PC-9 (cell line): ENCODE results near the gene AADACL4. TPM values are rescaled to one million over a fixed set of nuclear protein-coding genes. Genes with fewer than 3 reads are reported as not detected.
A peak's percentile ranks its signal among the peaks of the same experiment; 100 is the strongest.

Experiments used
- Bru-seq: library from RNA; stranded (reverse); fragments of 400-500 nt; gene quantifications from one replicate; lab custom pipeline; 2021; lab: Mats Ljungman, UMichigan
- BruChase-seq, 2 experiments: library from RNA; stranded (reverse); fragments of 400-500 nt; gene quantifications; one replicate each; lab custom pipeline; 2021; lab: Mats Ljungman, UMichigan
- BruUV-seq: library from RNA; stranded (reverse); fragments of 400-500 nt; replicated peaks from 2 replicates; lab custom pipeline; 2021; lab: Mats Ljungman, UMichigan
- CTCF ChIA-PET: fragments of 300-600 bp; sonication (Branson Sonifier 250); formaldehyde crosslinking; loops from one replicate; lab custom pipeline; 2022; ENCODE audit warnings: antibody characterized with exemption; lab: Charles Lee
- POLR2A ChIA-PET: fragments of 300-600 bp; sonication (Branson Sonifier 250); formaldehyde crosslinking; loops from one replicate; lab custom pipeline; 2022; ENCODE audit warnings: antibody characterized with exemption; ENCODE audit not compliant: unreplicated experiment; lab: Charles Lee
- DNase-seq, 2 experiments: peaks; one replicate each; pipeline versions ENCODE4 v3.0.0 to v3.0.0-alpha.2; 2015 to 2022; ENCODE audit warnings: mixed read lengths in 1 of 2
- H2AFZ ChIP-seq: fragments of 200-600 bp; sonication (generic); 2 replicates; pipeline ENCODE4 v1.8.1; 2017; ENCODE audit warnings: antibody characterized with exemption
- H3F3A ChIP-seq: fragments of 200-600 bp; sonication (generic); 2 replicates; pipeline ENCODE4 v1.8.1; 2017; ENCODE audit warnings: antibody characterized with exemption, mild to moderate bottlenecking, low read depth; ENCODE audit not compliant: insufficient read depth
- H3K27ac ChIP-seq: fragments of 200-600 bp; sonication (generic); 2 replicates; pipeline ENCODE4 v1.6.1; 2016; ENCODE audit warnings: mixed run types
- H3K27me3 ChIP-seq: fragments of 200-600 bp; sonication (generic); 2 replicates; pipeline ENCODE4 v1.6.1; 2016; ENCODE audit warnings: low read depth, mixed run types; ENCODE audit not compliant: insufficient read depth
- H3K36me3 ChIP-seq: fragments of 200-600 bp; sonication (generic); 2 replicates; pipeline ENCODE4 v1.6.1; 2016; ENCODE audit warnings: low read depth, mixed run types
- H3K4me1 ChIP-seq: fragments of 200-600 bp; sonication (generic); replicated peaks from 2 replicates; pipeline ENCODE4 v1.6.1; 2016; ENCODE audit warnings: mixed run types; ENCODE audit not compliant: insufficient read depth
- H3K4me2 ChIP-seq: fragments of 200-600 bp; sonication (generic); 2 replicates; pipeline ENCODE4 v1.6.1; 2017; ENCODE audit warnings: mixed run types
- H3K4me3 ChIP-seq: fragments of 200-600 bp; sonication (generic); 2 replicates; pipeline ENCODE4 v1.6.1; 2016; ENCODE audit warnings: mixed run types
- H3K79me2 ChIP-seq: fragments of 200-600 bp; sonication (generic); 2 replicates; pipeline ENCODE4 v1.6.1; 2017; ENCODE audit warnings: low read depth, mixed run types
- H3K9me2 ChIP-seq: fragments of 200-600 bp; sonication (generic); 2 replicates; pipeline ENCODE4 v1.8.1; 2017; ENCODE audit warnings: mild to moderate bottlenecking; ENCODE audit not compliant: insufficient read depth
- H3K9me3 ChIP-seq: fragments of 200-600 bp; sonication (generic); 2 replicates; pipeline ENCODE4 v1.8.1; 2016; ENCODE audit warnings: low read depth; ENCODE audit not compliant: insufficient read depth
- H4K20me1 ChIP-seq: fragments of 200-600 bp; sonication (generic); 2 replicates; pipeline ENCODE4 v1.8.1; 2017; ENCODE audit not compliant: insufficient read depth
- EZH2 ChIP-seq: fragments of 200-600 bp; sonication (generic); IDR thresholded peaks from 2 replicates; pipeline ENCODE4 v1.8.0; 2017; ENCODE audit warnings: antibody characterized with exemption, low read depth
- intact Hi-C: fragments of 100-400 bp; cut with micrococcal nuclease; formaldehyde crosslinking; loops from one replicate; pipeline ENCODE4 v1.10.0; 2022; ENCODE audit not compliant: unreplicated experiment
- long read RNA-seq: library from polyadenylated mRNA; stranded (forward); transcript quantifications from one replicate; pipeline ENCODE4 v2.0.0, GENCODE V29; 2022
- total RNA-seq: library from RNA; stranded (reverse); gene quantifications from 2 replicates; pipeline ENCODE4 v1.2.3, GENCODE V29; 2021
- TF ChIP-seq, protein P1 (sequence below): fragments of 200-600 bp; sonication (generic); conservative IDR thresholded peaks from 2 replicates; pipeline ENCODE4 v1.6.1; 2017; ENCODE audit warnings: mixed run types, antibody characterized with exemption, mild to moderate bottlenecking, moderate library complexity

AADACL4 gene
- total RNA-seq: not detected in 2 replicates
- Bru-seq, nascent RNA: percentile 6 among the genes with signal in this experiment
- BruChase-seq, experiment 1, labeled RNA remaining after a 2-hour chase: percentile 14 among the genes with signal in this experiment
- percentile 7 among the genes with signal in this experiment for BruChase-seq, experiment 2, labeled RNA remaining after a 6-hour chase
- long read RNA-seq: 0 reads

GRCh38 chr1:12643785-12644184 lies at the start of gene AADACL4:
Gene AADACL4 (plus strand): TSS chr1:12644085. CDS start chr1:12644547, 462 bp downstream.
- Histone ChIP-seq H3K4me1 (no peaks in the 10 kb centered on the region), H3K79me2 (no peaks in the 10 kb centered on the region), H3K36me3 (no peaks in the 10 kb centered on the region), H2AFZ (no peak within 1 kb of the TSS), H3K4me3 (no peak within 1 kb of the TSS), H3K9me3 (0 out of 2 replicates have a peak, but pooled peaks cover 2% of the 10 kb centered on the region), H3K4me2 (no peak within 1 kb of the TSS), H3K27ac (no peak within 1 kb of the TSS), H3F3A (no peaks in the 10 kb centered on the region), H4K20me1 (no peaks in the 10 kb centered on the region), H3K27me3 (no peaks in the 10 kb centered on the region), H3K9me2 (no peaks in the 10 kb centered on the region)
- intact Hi-C loops: no loop called here
- TF ChIP-seq EZH2: no peak
- TF ChIP-seq, protein P1, sequence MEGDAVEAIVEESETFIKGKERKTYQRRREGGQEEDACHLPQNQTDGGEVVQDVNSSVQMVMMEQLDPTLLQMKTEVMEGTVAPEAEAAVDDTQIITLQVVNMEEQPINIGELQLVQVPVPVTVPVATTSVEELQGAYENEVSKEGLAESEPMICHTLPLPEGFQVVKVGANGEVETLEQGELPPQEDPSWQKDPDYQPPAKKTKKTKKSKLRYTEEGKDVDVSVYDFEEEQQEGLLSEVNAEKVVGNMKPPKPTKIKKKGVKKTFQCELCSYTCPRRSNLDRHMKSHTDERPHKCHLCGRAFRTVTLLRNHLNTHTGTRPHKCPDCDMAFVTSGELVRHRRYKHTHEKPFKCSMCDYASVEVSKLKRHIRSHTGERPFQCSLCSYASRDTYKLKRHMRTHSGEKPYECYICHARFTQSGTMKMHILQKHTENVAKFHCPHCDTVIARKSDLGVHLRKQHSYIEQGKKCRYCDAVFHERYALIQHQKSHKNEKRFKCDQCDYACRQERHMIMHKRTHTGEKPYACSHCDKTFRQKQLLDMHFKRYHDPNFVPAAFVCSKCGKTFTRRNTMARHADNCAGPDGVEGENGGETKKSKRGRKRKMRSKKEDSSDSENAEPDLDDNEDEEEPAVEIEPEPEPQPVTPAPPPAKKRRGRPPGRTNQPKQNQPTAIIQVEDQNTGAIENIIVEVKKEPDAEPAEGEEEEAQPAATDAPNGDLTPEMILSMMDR: no peak
- ChIA-PET POLR2A (interaction anchor here (0.7 kb wide), 1 partner anchor 393 kb away, joined by 20 read pairs; no protein-coding TSS in a partner anchor), CTCF (no interaction called here)
- DNase-seq: no peak
- no TSS peak for BruUV-seq

DNA sequence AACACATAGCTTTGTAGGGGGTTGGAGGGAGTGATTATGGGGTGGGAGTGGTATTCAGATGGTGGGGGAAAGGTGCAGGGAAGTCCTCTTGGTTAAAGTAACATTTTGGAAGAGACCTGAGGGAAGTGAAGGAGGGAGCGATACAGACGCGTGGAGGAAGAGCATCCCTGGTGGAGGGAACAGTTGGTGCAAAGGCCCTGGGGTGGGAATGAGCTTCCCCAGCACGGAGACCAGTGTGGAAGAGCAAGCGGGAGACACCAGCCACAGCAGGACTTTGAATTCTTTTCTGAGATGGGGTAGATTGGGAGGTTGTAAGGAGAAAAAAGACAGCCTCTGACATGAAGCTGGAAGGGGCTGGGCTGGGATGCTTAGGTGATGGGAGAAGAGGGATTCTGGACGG lies 49.4 kb upstream of the AADACL4 start:
- peaks cover 58% of the 10 kb centered on the region for H3F3A ChIP-seq
- H3K27ac ChIP-seq: peak overlapping the region; percentile 100
- no peaks in the 10 kb centered on the region for H4K20me1 ChIP-seq
- no TSS peak for BruUV-seq
- H3K9me3 ChIP-seq: no peaks in the 10 kb centered on the region
- DNase-seq: no peak
- TF ChIP-seq, protein P1: no peak
- TF ChIP-seq EZH2: no peak
- peaks cover 52% of the 10 kb centered on the region for H3K4me1 ChIP-seq
- intact Hi-C loops: no loop called here
- peaks cover 11% of the 10 kb centered on the region; the same call in 1 of the 2 replicates for H3K36me3 ChIP-seq
- ChIA-PET CTCF (no interaction called here), POLR2A (interaction anchor here (0.5 to 0.7 kb wide), 4 partner anchors 10 to 201 kb away, joined by 3 to 18 read pairs (median 8); partner anchors contain the start of gene DHRS3)
- H3K9me2 ChIP-seq: no peaks in the 10 kb centered on the region
- H3K79me2 ChIP-seq: peaks cover 84% of the 10 kb centered on the region
- peak overlapping the region; percentile 79 for H3K4me2 ChIP-seq
- H3K4me3 ChIP-seq: peak overlapping the region; percentile 53
- no peak overlapping the region for H2AFZ ChIP-seq
- H3K27me3 ChIP-seq: no peaks in the 10 kb centered on the region

DNA sequence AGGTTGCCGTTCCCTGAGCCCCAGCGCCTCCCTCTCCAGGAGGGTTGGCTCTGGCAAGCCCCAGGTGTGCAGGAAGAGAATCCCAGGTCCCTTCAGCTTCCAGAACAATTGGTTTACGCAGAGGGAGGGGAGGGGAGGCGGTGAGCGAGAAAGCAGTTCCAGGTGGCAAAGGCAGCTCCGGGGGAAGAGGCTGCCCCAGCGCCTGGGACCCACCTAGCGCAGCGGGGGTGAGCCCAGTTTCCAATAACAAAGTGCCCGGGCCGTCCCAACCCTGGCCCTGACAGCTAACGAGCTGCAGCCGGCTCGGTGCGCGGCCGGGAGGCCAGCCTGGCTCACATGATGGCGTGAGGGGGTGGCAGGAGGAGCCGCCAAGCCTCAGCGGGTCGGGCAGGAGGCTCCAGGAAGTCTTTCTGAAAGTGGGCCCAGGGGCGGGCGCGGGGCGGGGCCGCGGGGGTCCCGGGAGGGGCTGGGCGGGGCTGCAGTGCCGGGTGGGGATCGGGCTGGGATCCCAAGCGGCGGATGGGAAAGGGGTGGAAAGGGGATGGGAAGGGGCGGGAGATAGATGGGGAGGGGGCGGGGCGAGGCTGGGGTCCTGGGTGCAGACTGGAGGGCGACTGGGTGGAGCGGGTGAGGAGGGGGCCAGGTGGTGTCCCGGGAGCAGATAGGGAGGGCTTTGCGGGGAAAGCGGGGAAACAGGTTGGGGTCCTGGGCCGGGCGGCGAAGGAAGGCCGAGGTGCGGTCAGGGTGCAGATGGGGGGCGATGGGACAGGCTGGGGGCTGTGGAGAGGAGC lies 48.7 kb upstream of the AADACL4 start:
- Histone ChIP-seq H3K36me3 (peaks cover 11% of the 10 kb centered on the region; the same call in 1 of the 2 replicates), H2AFZ (no peak overlapping the region), H3K4me2 (peak overlapping the region; percentile 92), H3K9me3 (no peaks in the 10 kb centered on the region), H3K27me3 (no peaks in the 10 kb centered on the region), H3F3A (peaks cover 61% of the 10 kb centered on the region), H3K27ac (peak overlapping the region; percentile 100), H3K4me1 (peaks cover 58% of the 10 kb centered on the region), H3K9me2 (no peaks in the 10 kb centered on the region), H3K4me3 (peak overlapping the region; percentile 53), H3K79me2 (peaks cover 84% of the 10 kb centered on the region), H4K20me1 (no peaks in the 10 kb centered on the region)
- POLR2A ChIA-PET: interaction anchor here (0.5 to 1.1 kb wide), 9 partner anchors 9 to 929 kb away, joined by 3 to 18 read pairs (median 8); partner anchors contain the start of gene DHRS3
- DNase-seq: peak; percentile 49 to 79
- CTCF ChIA-PET: interaction anchor here (0.8 kb wide), 1 partner anchor 24 kb away, joined by 3 read pairs; no protein-coding TSS in a partner anchor
- no TSS peak for BruUV-seq
- intact Hi-C loops: loop anchor here (1.0 kb wide), 1 partner anchor 45 kb away; no protein-coding TSS in a partner anchor
- TF ChIP-seq, protein P1: no peak
- no peak for TF ChIP-seq EZH2
